Effector CD8-positive, alpha-beta T cell (primary cell): ENCODE data around the gene PLS3.

Experiments
- DNase-seq: peaks from one replicate; lab custom pipeline; 2025; lab: John Stamatoyannopoulos, UW

The PLS3 gene

DNA sequence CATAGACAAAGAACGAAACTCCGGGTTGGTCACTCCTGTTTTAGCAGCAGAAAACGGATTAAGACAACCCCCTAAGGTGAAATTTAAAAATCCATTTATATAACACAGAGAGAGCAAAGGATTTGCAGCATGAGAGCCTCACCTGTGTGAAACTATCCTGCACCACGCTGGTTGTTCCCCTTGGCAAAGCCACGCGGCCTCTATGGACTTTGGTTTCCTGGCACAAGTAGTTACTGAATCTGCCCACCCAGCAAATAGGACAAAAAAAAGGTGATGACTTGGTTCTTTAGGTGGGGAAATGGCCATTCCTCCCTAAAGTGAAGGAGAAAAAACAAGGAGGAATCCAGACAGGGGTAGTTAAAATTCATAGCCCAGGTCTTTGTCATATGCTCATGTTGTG, 133.1 kb downstream of the PLS3 start:
- DNase-seq, result no peak

DNA sequence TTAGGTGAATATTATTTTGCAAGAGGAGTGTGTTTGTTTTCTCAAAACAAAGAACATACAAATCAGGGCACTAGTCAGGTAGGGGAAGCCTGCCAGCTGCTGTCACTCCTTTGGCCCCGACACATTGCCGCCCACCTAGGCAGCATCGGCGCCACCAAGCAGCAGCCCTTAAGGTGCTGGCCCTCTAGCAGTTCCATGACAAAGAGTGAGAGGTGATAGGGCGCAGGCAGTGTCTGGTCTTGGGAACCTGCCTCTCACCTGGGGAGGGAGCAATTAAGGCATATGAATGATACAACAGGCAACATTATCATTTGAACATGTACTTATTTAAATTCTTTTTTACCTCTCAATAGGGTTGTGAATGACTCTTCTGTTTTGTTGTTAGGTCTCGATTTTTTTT, 135.1 kb downstream of the PLS3 start:
- DNase-seq, result no peak

DNA sequence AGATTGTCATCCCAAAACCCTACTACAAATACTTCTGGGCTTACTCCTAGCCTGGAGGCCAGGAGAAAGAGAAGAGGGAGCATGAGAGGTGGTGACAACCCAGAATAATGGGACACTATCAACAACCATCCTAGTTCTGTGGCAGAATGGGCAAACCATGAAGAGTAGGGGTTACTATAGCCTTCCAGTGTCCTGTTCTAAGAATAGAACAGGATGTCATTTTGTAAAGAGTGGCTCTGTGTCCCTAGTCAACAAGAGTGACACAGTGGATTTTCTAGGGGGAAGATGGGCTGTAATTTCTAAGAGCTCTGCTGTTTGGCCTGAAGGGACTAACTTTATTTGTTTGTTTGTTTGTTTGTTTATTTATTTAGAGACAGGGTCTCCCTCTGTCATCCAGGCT, 136.0 kb downstream of the PLS3 start:
- no peak for DNase-seq

DNA sequence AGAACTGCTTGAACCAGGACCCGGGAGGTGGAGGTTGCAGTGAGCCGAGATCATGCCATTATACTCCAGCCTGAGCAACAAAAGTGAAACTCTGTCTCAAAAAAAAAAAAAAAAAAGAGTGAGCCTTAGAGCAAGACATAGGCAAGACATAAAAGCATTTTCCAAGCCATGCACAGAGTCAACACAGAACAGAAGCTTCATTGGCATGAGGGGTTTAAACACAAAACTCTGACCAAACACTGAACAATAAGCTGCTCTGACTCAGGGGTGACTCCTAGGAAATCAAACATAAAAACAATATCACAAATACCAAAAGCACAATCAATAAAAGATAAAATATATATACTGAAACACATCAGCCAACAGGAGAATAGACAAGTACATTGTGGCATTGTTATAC, 136.8 kb downstream of the PLS3 start:
- no peak for DNase-seq
